K562 (cell line): ENCODE data around the gene ZNF516. TPM values are rescaled to one million over a fixed set of nuclear protein-coding genes. Genes with fewer than 3 reads are reported as not detected.

Source experiments
- ATAC-seq: fragments of 200-7000 bp; cut with Tn5 transposase; 3 replicates; pipeline ENCODE4 v1.9.1; 2020; ENCODE audit warnings: moderate library complexity
- BruUV-seq: library from RNA; stranded (reverse); fragments of 400-500 nt; replicated peaks from 2 replicates; lab custom pipeline; 2021; lab: Mats Ljungman, UMichigan
- CTCF ChIA-PET: fragments of 300-600 bp; formaldehyde crosslinking; extraction: SDS; loops from one replicate; lab custom pipeline; 2021; ENCODE audit warnings: low intra/inter-chr PET ratio; lab: Yijun Ruan, JAX
- POLR2A ChIA-PET: fragments of 300-600, 350-650 bp; sonication (Branson Sonifier 250); formaldehyde crosslinking; extraction: SDS; loops from one replicate; lab custom pipeline; 2021; ENCODE audit warnings: antibody characterized with exemption, inconsistent platforms; lab: Yijun Ruan, JAX
- DNase-seq, 4 experiments: peaks; one replicate each; pipeline versions ENCODE4 v3.0.0 to v3.0.0-alpha.2; 2011 to 2018; ENCODE audit warnings: low spot score in 3 of 4, mixed read lengths in 3 of 4; ENCODE audit errors: extremely low read depth in 1 of 4
- FAIRE-seq: peaks from 2 replicates; lab custom pipeline; 2011; peaks lifted over from hg19 to GRCh38; lab: Jason Lieb, UNC
- H2AFZ ChIP-seq: 2 replicates; pipeline ENCODE4 v1.6.0; 2011; ENCODE audit warnings: low read depth, low read length, control low read depth, inconsistent platforms
- H3K27ac ChIP-seq: fragments of 200-600 bp; 3 replicates; pipeline ENCODE4 v1.8.0; 2011; ENCODE audit warnings: low read depth, mild to moderate bottlenecking, control low read depth, inconsistent platforms, low read length, moderate library complexity, mixed read lengths; ENCODE audit errors: extremely low read depth
- H3K27me3 ChIP-seq, 2 experiments: fragments of 300-600 bp in 1 of 2; 2 replicates in 1 of 2; 3 replicates in 1 of 2; pipeline versions ENCODE4 v1.6.0 to v1.8.0; 2011; ENCODE audit warnings: inconsistent platforms in 2 of 2, low read length in 2 of 2, mild to moderate bottlenecking in 1 of 2, mixed read lengths in 1 of 2, moderate library complexity in 1 of 2; ENCODE audit not compliant: control insufficient read depth in 2 of 2, insufficient read depth in 2 of 2
- H3K36me3 ChIP-seq: fragments of 300-600 bp; 3 replicates; pipeline ENCODE4 v1.8.0; 2011; ENCODE audit warnings: mild to moderate bottlenecking, low read length, inconsistent platforms; ENCODE audit not compliant: control insufficient read depth, insufficient read depth
- H3K4me1 ChIP-seq, 2 experiments: fragments of 200-600 bp in 1 of 2; replicated peaks in 1 of 2; 2 replicates in 1 of 2; 3 replicates in 1 of 2; pipeline versions ENCODE4 v1.5.1 to v1.8.0; 2011; ENCODE audit warnings: inconsistent platforms in 2 of 2, low read length in 2 of 2, mild to moderate bottlenecking in 1 of 2, mixed read lengths in 1 of 2, moderate library complexity in 1 of 2; ENCODE audit not compliant: control insufficient read depth in 2 of 2, insufficient read depth in 2 of 2
- H3K4me2 ChIP-seq: 2 replicates; pipeline ENCODE4 v1.6.1; 2011; ENCODE audit warnings: low read length, control low read depth, inconsistent platforms, mixed read lengths; ENCODE audit not compliant: insufficient read depth
- H3K4me3 ChIP-seq: fragments of 200-600 bp; sonication (generic), shearing (Covaris generic); 2 replicates; pipeline ENCODE4 v1.5.1; 2016; ENCODE audit warnings: control low read depth, inconsistent platforms
- H3K79me2 ChIP-seq: fragments of 200-600 bp; 3 replicates; pipeline ENCODE4 v1.8.0; 2011; ENCODE audit warnings: low read length, inconsistent platforms; ENCODE audit not compliant: control insufficient read depth, insufficient read depth
- H3K9ac ChIP-seq, 2 experiments: 2 replicates each; pipeline versions ENCODE4 v1.6.0 to v1.6.1; 2011; ENCODE audit warnings: low read depth in 2 of 2, low read length in 2 of 2, control low read depth in 1 of 2, inconsistent platforms in 1 of 2, mild to moderate bottlenecking in 1 of 2, mixed read lengths in 1 of 2; ENCODE audit not compliant: insufficient read depth in 1 of 2
- H3K9me1 ChIP-seq: one replicate; pipeline ENCODE4 v1.6.0; 2011; ENCODE audit warnings: inconsistent platforms, mild to moderate bottlenecking, low read length, moderate library complexity; ENCODE audit not compliant: control insufficient read depth, insufficient read depth
- H3K9me3 ChIP-seq: replicated peaks from 2 replicates; pipeline ENCODE4 v1.5.1; 2011; ENCODE audit warnings: low read depth, low read length, inconsistent platforms; ENCODE audit not compliant: control insufficient read depth, insufficient read depth
- H4K20me1 ChIP-seq: replicated peaks from 2 replicates; pipeline ENCODE4 v1.6.1; 2011; ENCODE audit warnings: low read length, inconsistent platforms, mixed read lengths; ENCODE audit not compliant: control insufficient read depth, insufficient read depth
- ATF6 ChIP-seq: sonication (generic); formaldehyde crosslinking; IDR thresholded peaks from 2 replicates; pipeline ENCODE4 v1.4.0; 2020; ENCODE audit warnings: mild to moderate bottlenecking, missing genetic modification reagents
- BRCA1 ChIP-seq, 2 experiments: fragments of 450-650 bp in 1 of 2; sonication (generic) in 1 of 2; formaldehyde crosslinking in 1 of 2; IDR thresholded peaks; 2 replicates each; pipeline versions ENCODE4 v1.5.0 to v1.6.1; 2017 to 2020; ENCODE audit warnings: mild to moderate bottlenecking in 1 of 2, missing genetic modification reagents in 1 of 2
- NUFIP1 ChIP-seq: fragments of 450-650 bp; IDR thresholded peaks from 2 replicates; pipeline ENCODE4 v1.6.1; 2018; ENCODE audit not compliant: partially characterized antibody
- ZBTB34 ChIP-seq: fragments of 250-450 bp; sonication (Bioruptor Pico); IDR thresholded peaks from 2 replicates; pipeline ENCODE4 v1.8.0; 2021; ENCODE audit warnings: mild to moderate bottlenecking, moderate library complexity
- ZNF778 ChIP-seq: fragments of 450-650 bp; formaldehyde crosslinking; IDR thresholded peaks from 2 replicates; pipeline ENCODE4 v1.4.0; 2020; ENCODE audit warnings: mild to moderate bottlenecking, moderate library complexity
- ZSCAN29 ChIP-seq: fragments of 450-650 bp; IDR thresholded peaks from 2 replicates; pipeline ENCODE4 v1.6.1; 2017
- WGBS: fragments of 100-300 bp; shearing (Covaris generic); methylation state at CpG from one replicate; pipeline ENCODE4 v1.1.6; 2016; ENCODE audit warnings: low coverage, mixed read lengths; ENCODE audit not compliant: insufficient coverage; ENCODE audit errors: missing lambda C conversion rate; 5-methylcytosine and 5-hydroxymethylcytosine counted together
- in situ Hi-C: fragments of 300-500 bp; cut with MboI; formaldehyde crosslinking; loops from 4 replicates; pipeline ENCODE4 v1.15.0; 2018; ENCODE audit warnings: inconsistent platforms, mixed read lengths
- intact Hi-C: fragments of 100-400 bp; cut with micrococcal nuclease; formaldehyde crosslinking; loops from 2 replicates; pipeline ENCODE4 v1.14.2; 2022
- polyA plus RNA-seq, 8 experiments: library from polyadenylated mRNA; depleted of rRNA in 4 of 8; stranded (reverse) in 5 of 8; unstranded in 3 of 8; fragments of >200 nt; fragmentation: Nextera tagmentation in 2 of 8; fragmentation: Illumina TruSeq in 1 of 8; extraction: Ambion mirVana in 2 of 8; extraction: Trizol in 1 of 8; gene quantifications; 2 replicates each; pipeline versions ENCODE4 v1.2.1 to v1.2.3, GENCODE V29; 2011 to 2014; ENCODE audit warnings: inconsistent platforms in 1 of 8, missing spikeins in 1 of 8
- total RNA-seq, 7 experiments: library from RNA; depleted of rRNA in 6 of 7; stranded (reverse); fragments of >200 nt in 6 of 7; fragmentation: Illumina TruSeq in 2 of 7; extraction: Trizol in 2 of 7; gene quantifications; 2 replicates each; pipeline versions ENCODE4 v1.2.1 to v1.2.3, GENCODE V29; 2011 to 2021; ENCODE audit warnings: low replicate concordance in 1 of 7
- TF ChIP-seq, protein P1 (sequence below): sonication (generic); formaldehyde crosslinking; IDR thresholded peaks from 2 replicates; pipeline ENCODE4 v1.8.1; 2023; ENCODE audit warnings: mild to moderate bottlenecking, missing genetic modification reagents

Gene ZNF516
- total and polyA plus RNA-seq, 9 of the 15 experiments (the other 6 are each of a cell fraction or from before 2014, with no cell fraction given) = 0.04 to 0.20 (median 0.08) TPM; not detected in 3

- ChIA-PET CTCF (no interaction called here), POLR2A (interaction anchor here (1.2 kb wide), 1 partner anchor 1532 kb away, joined by 4 read pairs; no protein-coding TSS in a partner anchor)
- Histone ChIP-seq H3K4me2 (no peak overlapping the region), H3K4me1 (peaks cover 0 to 3% of the 10 kb centered on the region in 2 experiments; a peak in 1 of 5 replicates), H4K20me1 (no peaks in the 10 kb centered on the region), H3K4me3 (no peak overlapping the region), H3K79me2 (no peaks in the 10 kb centered on the region), H3K36me3 (no peaks in the 10 kb centered on the region), H3K27me3 (peaks cover 9 to 17% of the 10 kb centered on the region in 2 experiments; a peak in 4 of 5 replicates), H3K9ac (no peak overlapping the region), H3K9me3 (no peaks in the 10 kb centered on the region), H3K9me1 (no peaks in the 10 kb centered on the region), H2AFZ (no peak overlapping the region), H3K27ac (no peak overlapping the region)
- WGBS = 2% methylated on average over 5 of the region's 13 CpGs
- in situ Hi-C loops = no loop called here
- ATAC-seq (no peak), DNase-seq (no peak), FAIRE-seq (no peak)
- no TSS peak for BruUV-seq
- intact Hi-C loops = no loop called here
- TF ChIP-seq NUFIP1 (no peak), ZBTB34 (CRISPR knock-in tag) (no peak), ATF6 (CRISPR knock-in tag) (no peak), ZSCAN29 (no peak), ZNF778 (CRISPR knock-in tag) (no peak), BRCA1 (IDR thresholded peaks at IDR 0.05) (no peak), BRCA1 (CRISPR knock-in tag; IDR thresholded peaks at IDR 0.05) (no peak)
- TF ChIP-seq, protein P1, sequence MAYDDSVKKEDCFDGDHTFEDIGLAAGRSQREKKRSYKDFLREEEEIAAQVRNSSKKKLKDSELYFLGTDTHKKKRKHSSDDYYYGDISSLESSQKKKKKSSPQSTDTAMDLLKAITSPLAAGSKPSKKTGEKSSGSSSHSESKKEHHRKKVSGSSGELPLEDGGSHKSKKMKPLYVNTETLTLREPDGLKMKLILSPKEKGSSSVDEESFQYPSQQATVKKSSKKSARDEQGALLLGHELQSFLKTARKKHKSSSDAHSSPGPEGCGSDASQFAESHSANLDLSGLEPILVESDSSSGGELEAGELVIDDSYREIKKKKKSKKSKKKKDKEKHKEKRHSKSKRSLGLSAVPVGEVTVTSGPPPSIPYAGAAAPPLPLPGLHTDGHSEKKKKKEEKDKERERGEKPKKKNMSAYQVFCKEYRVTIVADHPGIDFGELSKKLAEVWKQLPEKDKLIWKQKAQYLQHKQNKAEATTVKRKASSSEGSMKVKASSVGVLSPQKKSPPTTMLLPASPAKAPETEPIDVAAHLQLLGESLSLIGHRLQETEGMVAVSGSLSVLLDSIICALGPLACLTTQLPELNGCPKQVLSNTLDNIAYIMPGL (CRISPR knock-in tag) = no peak
Observed at GRCh38 chr18:76482267-76482666, 12.8 kb downstream of the ZNF516 start.
